Esophagus squamous epithelium (tissue), 4 donors: ENCODE measurements around the gene HS6ST1.

ENCODE experiments used
- POLR2A ChIP-seq, 4 donors: fragments of 450-650 bp; IDR thresholded peaks; one replicate each; pipeline ENCODE4 v1.6.1; 2017; ENCODE audit warnings: antibody characterized with exemption in 4 of 4, mild to moderate bottlenecking in 4 of 4, moderate library complexity in 3 of 4
- TF ChIP-seq, protein P1 (sequence below), 6 experiments: fragments of 450-650 bp in 4 of 6; fragments of 200-600 bp in 2 of 6; sonication (generic) in 2 of 6; IDR thresholded peaks; one replicate each; pipeline ENCODE4 v1.5.1; 2016 to 2019; ENCODE audit warnings: antibody characterized with exemption in 6 of 6, mild to moderate bottlenecking in 4 of 6, moderate library complexity in 4 of 6

DNA sequence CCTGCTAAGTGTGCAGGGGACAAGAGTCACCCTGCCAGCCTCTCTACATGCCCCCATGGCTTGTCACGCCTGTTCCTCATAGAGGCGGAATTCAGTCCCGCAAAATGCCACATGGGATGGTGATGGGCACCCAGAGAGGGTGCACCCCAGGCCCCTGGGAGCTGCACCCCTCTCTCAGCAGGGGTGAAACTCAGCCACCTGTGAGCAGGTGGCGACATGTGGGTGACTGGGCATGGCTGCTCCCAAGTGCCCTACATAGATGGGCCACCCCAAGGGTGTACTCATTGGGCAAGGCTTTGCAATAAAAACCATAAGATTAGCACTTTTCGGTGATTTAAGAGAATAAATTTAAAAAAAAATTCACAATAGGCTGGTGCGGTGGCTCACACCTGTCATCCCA, 6.3 kb downstream of the HS6ST1 start:
- TF ChIP-seq, protein P1, sequence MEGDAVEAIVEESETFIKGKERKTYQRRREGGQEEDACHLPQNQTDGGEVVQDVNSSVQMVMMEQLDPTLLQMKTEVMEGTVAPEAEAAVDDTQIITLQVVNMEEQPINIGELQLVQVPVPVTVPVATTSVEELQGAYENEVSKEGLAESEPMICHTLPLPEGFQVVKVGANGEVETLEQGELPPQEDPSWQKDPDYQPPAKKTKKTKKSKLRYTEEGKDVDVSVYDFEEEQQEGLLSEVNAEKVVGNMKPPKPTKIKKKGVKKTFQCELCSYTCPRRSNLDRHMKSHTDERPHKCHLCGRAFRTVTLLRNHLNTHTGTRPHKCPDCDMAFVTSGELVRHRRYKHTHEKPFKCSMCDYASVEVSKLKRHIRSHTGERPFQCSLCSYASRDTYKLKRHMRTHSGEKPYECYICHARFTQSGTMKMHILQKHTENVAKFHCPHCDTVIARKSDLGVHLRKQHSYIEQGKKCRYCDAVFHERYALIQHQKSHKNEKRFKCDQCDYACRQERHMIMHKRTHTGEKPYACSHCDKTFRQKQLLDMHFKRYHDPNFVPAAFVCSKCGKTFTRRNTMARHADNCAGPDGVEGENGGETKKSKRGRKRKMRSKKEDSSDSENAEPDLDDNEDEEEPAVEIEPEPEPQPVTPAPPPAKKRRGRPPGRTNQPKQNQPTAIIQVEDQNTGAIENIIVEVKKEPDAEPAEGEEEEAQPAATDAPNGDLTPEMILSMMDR (IDR thresholded peaks at IDR 0.05), result no peak
- no peak for TF ChIP-seq POLR2A (IDR thresholded peaks at IDR 0.05)
